Vagina (tissue), 2 donors: Measurements from ENCODE around the gene FRRS1.

Experiments
- CTCF ChIP-seq, 3 experiments: fragments of 450-650 bp in 2 of 3; fragments of 200-600 bp in 1 of 3; sonication (generic) in 1 of 3; IDR thresholded peaks; one replicate each; pipeline ENCODE4 v1.5.1; 2017 to 2019; ENCODE audit warnings: antibody characterized with exemption in 3 of 3, mild to moderate bottlenecking in 2 of 3, moderate library complexity in 2 of 3
- POLR2A ChIP-seq, 2 donors: fragments of 450-650 bp; IDR thresholded peaks; one replicate each; pipeline ENCODE4 v1.6.1; 2017; ENCODE audit warnings: antibody characterized with exemption in 2 of 2, mild to moderate bottlenecking in 2 of 2, moderate library complexity in 2 of 2
- POLR2AphosphoS5 ChIP-seq, 2 donors: sonication (generic); formaldehyde crosslinking; IDR thresholded peaks; one replicate each; pipeline ENCODE4 v1.9.0; 2017; ENCODE audit warnings: antibody characterized with exemption in 2 of 2, mild to moderate bottlenecking in 2 of 2, low read depth in 1 of 2; ENCODE audit not compliant: insufficient read depth in 1 of 2

GRCh38 chr1:99776120-99776519, 9.7 kb upstream of the FRRS1 start:
- TF ChIP-seq POLR2A (IDR thresholded peaks at IDR 0.05) = no peak
- no peak for TF ChIP-seq CTCF (IDR thresholded peaks at IDR 0.05)
- TF ChIP-seq POLR2AphosphoS5 (IDR thresholded peaks at IDR 0.05; ENCODE audit: insufficient read depth in 1 of 2, low read depth in 1 of 2) = no peak
